H9 (cell line): Measurements from ENCODE around the gene THAP3. TPM values are rescaled to one million over a fixed set of nuclear protein-coding genes. Genes with fewer than 3 reads are reported as not detected.
A peak's percentile ranks its signal among the peaks of the same experiment; 100 is the strongest.

Experiments
- DNase-seq: peaks from one replicate; pipeline ENCODE4 v3.0.0-alpha.2; 2017
- H2AFZ ChIP-seq: one replicate; pipeline ENCODE4 v1.6.1; 2013; ENCODE audit warnings: mild to moderate bottlenecking, low read length, control low read depth, moderate library complexity
- H2AK5ac ChIP-seq: 2 replicates; pipeline ENCODE4 v1.6.1; 2013; ENCODE audit warnings: low read length, control low read depth, mixed read lengths; ENCODE audit not compliant: insufficient read length
- H2BK120ac ChIP-seq: one replicate; pipeline ENCODE4 v1.6.1; 2013; ENCODE audit warnings: low read depth, mild to moderate bottlenecking, low read length, control low read depth, inconsistent platforms; ENCODE audit not compliant: poor library complexity, severe bottlenecking
- H2BK12ac ChIP-seq: 2 replicates; pipeline ENCODE4 v1.6.1; 2013; ENCODE audit warnings: low read length, control low read depth, mixed read lengths, low read depth; ENCODE audit not compliant: insufficient read length
- H2BK15ac ChIP-seq: 2 replicates; pipeline ENCODE4 v1.6.1; 2013; ENCODE audit warnings: low read depth, low read length, control low read depth
- H2BK20ac ChIP-seq: one replicate; pipeline ENCODE4 v1.6.1; 2013; ENCODE audit warnings: low read depth, mild to moderate bottlenecking, low read length, control low read depth, inconsistent platforms; ENCODE audit not compliant: poor library complexity, severe bottlenecking
- H2BK5ac ChIP-seq: 2 replicates; pipeline ENCODE4 v1.6.1; 2013; ENCODE audit warnings: low read length, control low read depth, mixed read lengths; ENCODE audit not compliant: insufficient read length
- H3K14ac ChIP-seq: 2 replicates; pipeline ENCODE4 v1.6.1; 2013; ENCODE audit warnings: low read length, control low read depth; ENCODE audit not compliant: insufficient read depth
- H3K18ac ChIP-seq: 2 replicates; pipeline ENCODE4 v1.6.1; 2013; ENCODE audit warnings: low read depth, mild to moderate bottlenecking, mixed read lengths, low read length, control low read depth; ENCODE audit not compliant: insufficient read length
- H3K23ac ChIP-seq: 2 replicates; pipeline ENCODE4 v1.6.1; 2013; ENCODE audit warnings: low read length, control low read depth, mixed read lengths, low read depth; ENCODE audit not compliant: insufficient read length
- H3K23me2 ChIP-seq: 2 replicates; pipeline ENCODE4 v1.6.1; 2013; ENCODE audit warnings: low read depth, mild to moderate bottlenecking, mixed read lengths, low read length, control low read depth; ENCODE audit not compliant: insufficient read length, poor library complexity, severe bottlenecking
- H3K27ac ChIP-seq: 2 replicates; pipeline ENCODE4 v1.5.1; 2013; ENCODE audit warnings: low read length, control low read depth, mixed read lengths, low read depth; ENCODE audit not compliant: insufficient read length
- H3K27me3 ChIP-seq: 2 replicates; pipeline ENCODE4 v1.6.1; 2013; ENCODE audit warnings: low read length, control low read depth, inconsistent platforms; ENCODE audit not compliant: insufficient read depth
- H3K4ac ChIP-seq: 2 replicates; pipeline ENCODE4 v1.6.1; 2013; ENCODE audit warnings: low read depth, mild to moderate bottlenecking, control low read depth, inconsistent platforms, low read length, moderate library complexity
- H3K4me1 ChIP-seq: 2 replicates; pipeline ENCODE4 v1.6.1; 2013; ENCODE audit warnings: low read length, control low read depth, inconsistent platforms; ENCODE audit not compliant: insufficient read depth
- H3K4me2 ChIP-seq: 2 replicates; pipeline ENCODE4 v1.6.1; 2013; ENCODE audit warnings: low read length, control low read depth, mixed read lengths; ENCODE audit not compliant: insufficient read length, insufficient read depth
- H3K56ac ChIP-seq: 2 replicates; pipeline ENCODE4 v1.6.1; 2013; ENCODE audit warnings: low read depth, mild to moderate bottlenecking, mixed read lengths, low read length, control low read depth; ENCODE audit not compliant: insufficient read length
- H3K79me1 ChIP-seq: 2 replicates; pipeline ENCODE4 v1.6.1; 2013; ENCODE audit warnings: low read depth, mild to moderate bottlenecking, moderate library complexity, low read length, control low read depth, inconsistent platforms; ENCODE audit not compliant: insufficient read depth, poor library complexity, severe bottlenecking
- H3K79me2 ChIP-seq: 2 replicates; pipeline ENCODE4 v1.6.1; 2013; ENCODE audit warnings: low read length, control low read depth, inconsistent platforms; ENCODE audit not compliant: insufficient read depth
- H3K9ac ChIP-seq: 2 replicates; pipeline ENCODE4 v1.6.1; 2013; ENCODE audit warnings: low read length, control low read depth, mixed read lengths; ENCODE audit not compliant: insufficient read length; ENCODE audit errors: extremely low read depth
- H3K9me3 ChIP-seq: one replicate; pipeline ENCODE4 v1.6.1; 2013; ENCODE audit warnings: low read depth, low read length, inconsistent platforms; ENCODE audit not compliant: control insufficient read depth
- H3T11ph ChIP-seq: one replicate; pipeline ENCODE4 v1.6.1; 2013; ENCODE audit warnings: mild to moderate bottlenecking, low read length, control low read depth, inconsistent platforms
- H4K20me1 ChIP-seq: one replicate; pipeline ENCODE4 v1.6.1; 2013; ENCODE audit not compliant: control insufficient read depth, insufficient read length, insufficient read depth
- H4K5ac ChIP-seq: 2 replicates; pipeline ENCODE4 v1.6.1; 2013; ENCODE audit warnings: low read depth, mild to moderate bottlenecking, mixed read lengths, low read length, control low read depth; ENCODE audit not compliant: insufficient read length
- H4K8ac ChIP-seq: replicated peaks from 2 replicates; pipeline ENCODE4 v1.6.1; 2013; ENCODE audit warnings: low read length, control low read depth, mixed read lengths, low read depth; ENCODE audit not compliant: insufficient read length
- H4K91ac ChIP-seq: 2 replicates; pipeline ENCODE4 v1.6.1; 2013; ENCODE audit warnings: low read depth, mild to moderate bottlenecking, moderate library complexity, mixed read lengths, low read length, control low read depth; ENCODE audit not compliant: insufficient read length
- H3K27ac Mint-ChIP-seq, 3 experiments: 2 replicates in 2 of 3; 3 replicates in 1 of 3; pipeline ENCODE4 v1.8.0; 2020 to 2021; ENCODE audit warnings: mixed read lengths in 3 of 3, mild to moderate bottlenecking in 1 of 3, moderate library complexity in 1 of 3
- H3K27me3 Mint-ChIP-seq: 2 replicates; pipeline ENCODE4 v1.8.0; 2021; ENCODE audit warnings: low read depth, mild to moderate bottlenecking, moderate library complexity, mixed read lengths
- H3K36me3 Mint-ChIP-seq, 3 experiments: 2 replicates in 2 of 3; 3 replicates in 1 of 3; pipeline ENCODE4 v1.8.0; 2020 to 2021; ENCODE audit warnings: low read depth in 3 of 3, mixed read lengths in 3 of 3; ENCODE audit not compliant: insufficient read depth in 1 of 3
- H3K4me1 Mint-ChIP-seq, 2 experiments: 2 replicates each; pipeline ENCODE4 v1.8.0; 2020; ENCODE audit warnings: mixed read lengths in 2 of 2
- H3K4me3 Mint-ChIP-seq, 2 experiments: 2 replicates in 1 of 2; 3 replicates in 1 of 2; pipeline ENCODE4 v1.8.0; 2020 to 2021; ENCODE audit warnings: mild to moderate bottlenecking in 2 of 2, mixed read lengths in 2 of 2, moderate library complexity in 1 of 2
- H3K9me3 Mint-ChIP-seq, 2 experiments: 2 replicates in 1 of 2; 3 replicates in 1 of 2; pipeline ENCODE4 v1.8.0; 2020; ENCODE audit warnings: mild to moderate bottlenecking in 2 of 2, mixed read lengths in 2 of 2, moderate library complexity in 1 of 2
- WGBS: extraction: QIAGEN DNeasy Blood & Tissue Kit; methylation state at CpG from one replicate; pipeline ENCODE4 v1.1.7; 2013; ENCODE audit warnings: missing lambda C conversion rate, low lambda C conversion rate, mixed read lengths; ENCODE audit not compliant: insufficient read length; ENCODE audit errors: extremely low coverage; 5-methylcytosine and 5-hydroxymethylcytosine counted together
- total RNA-seq: library from RNA; stranded (reverse); gene quantifications from 2 replicates; pipeline ENCODE4 v1.2.1, GENCODE V29; 2021
- TF ChIP-seq, protein P1 (sequence below): fragments of 200-600 bp; sonication (generic); conservative IDR thresholded peaks from 3 replicates; pipeline ENCODE4 v1.8.0; 2021; ENCODE audit warnings: antibody characterized with exemption, mild to moderate bottlenecking

The THAP3 gene
- total RNA-seq, 1 experiment from 2014 or later: 15.3 TPM

DNA sequence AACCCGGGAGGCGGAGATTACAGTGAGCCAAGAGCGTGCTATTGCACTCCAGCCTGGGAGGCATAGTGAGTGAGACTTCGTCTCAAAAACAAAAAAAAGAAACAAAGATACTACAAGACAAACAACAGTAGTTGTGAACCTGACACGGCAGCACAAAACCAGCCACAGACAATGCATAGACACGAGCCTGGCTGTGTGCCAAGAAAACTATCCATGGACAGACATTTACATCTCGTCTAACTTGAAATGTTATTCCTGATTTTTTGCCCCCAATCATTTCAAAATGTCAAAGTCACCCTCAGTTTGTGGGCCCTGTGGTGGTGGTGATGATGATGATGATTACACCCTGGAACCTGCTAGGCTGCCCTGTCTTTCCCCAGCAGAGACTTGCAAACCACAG, 28.3 kb upstream of the THAP3 start:
- Histone ChIP-seq H2AFZ (no peak overlapping the region), H3K23me2 (peaks cover 7% of the 10 kb centered on the region), H2BK5ac (no peak overlapping the region), H4K5ac (no peak overlapping the region), H3K27ac (no peak overlapping the region), H2BK15ac (no peak overlapping the region), H4K20me1 (peaks cover 2% of the 10 kb centered on the region), H2BK20ac (no peak overlapping the region), H3K79me2 (peaks cover 13% of the 10 kb centered on the region; the same call in 1 of the 2 replicates), H4K91ac (no peak overlapping the region), H3K4me1 (no peaks in the 10 kb centered on the region), H3K9ac (no peak overlapping the region), H3K14ac (no peak overlapping the region), H2BK120ac (no peak overlapping the region), H3K79me1 (no peaks in the 10 kb centered on the region), H3K4ac (no peak overlapping the region), H4K8ac (no peak overlapping the region), H3K27me3 (no peaks in the 10 kb centered on the region), H3K9me3 (no peaks in the 10 kb centered on the region), H3K18ac (no peak overlapping the region), H2AK5ac (no peak overlapping the region), H3K56ac (no peak overlapping the region), H3K23ac (no peak overlapping the region), H3T11ph (no peak overlapping the region), H3K4me2 (no peak overlapping the region), H2BK12ac (no peak overlapping the region)
- TF ChIP-seq, protein P1, sequence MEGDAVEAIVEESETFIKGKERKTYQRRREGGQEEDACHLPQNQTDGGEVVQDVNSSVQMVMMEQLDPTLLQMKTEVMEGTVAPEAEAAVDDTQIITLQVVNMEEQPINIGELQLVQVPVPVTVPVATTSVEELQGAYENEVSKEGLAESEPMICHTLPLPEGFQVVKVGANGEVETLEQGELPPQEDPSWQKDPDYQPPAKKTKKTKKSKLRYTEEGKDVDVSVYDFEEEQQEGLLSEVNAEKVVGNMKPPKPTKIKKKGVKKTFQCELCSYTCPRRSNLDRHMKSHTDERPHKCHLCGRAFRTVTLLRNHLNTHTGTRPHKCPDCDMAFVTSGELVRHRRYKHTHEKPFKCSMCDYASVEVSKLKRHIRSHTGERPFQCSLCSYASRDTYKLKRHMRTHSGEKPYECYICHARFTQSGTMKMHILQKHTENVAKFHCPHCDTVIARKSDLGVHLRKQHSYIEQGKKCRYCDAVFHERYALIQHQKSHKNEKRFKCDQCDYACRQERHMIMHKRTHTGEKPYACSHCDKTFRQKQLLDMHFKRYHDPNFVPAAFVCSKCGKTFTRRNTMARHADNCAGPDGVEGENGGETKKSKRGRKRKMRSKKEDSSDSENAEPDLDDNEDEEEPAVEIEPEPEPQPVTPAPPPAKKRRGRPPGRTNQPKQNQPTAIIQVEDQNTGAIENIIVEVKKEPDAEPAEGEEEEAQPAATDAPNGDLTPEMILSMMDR: no peak
- no peaks in the 10 kb centered on the region for H3K9me3 Mint-ChIP-seq
- peak overlapping the region in 1 of 3 experiments; percentile 72; a peak in 2 of 7 replicates for H3K27ac Mint-ChIP-seq
- H3K4me3 Mint-ChIP-seq: no peak overlapping the region
- no peak for DNase-seq
- H3K4me1 Mint-ChIP-seq: peaks cover 16 to 18% of the 10 kb centered on the region in 2 experiments
- no CpG with 5 or more reads among the region's 7 CpGs for WGBS
- peaks cover 23 to 73% (median 52%) of the 10 kb centered on the region in 3 experiments for H3K36me3 Mint-ChIP-seq
- no peaks in the 10 kb centered on the region for H3K27me3 Mint-ChIP-seq
